Natural killer cell (primary cell): ENCODE measurements around the gene EYS. TPM values are rescaled to one million over a fixed set of nuclear protein-coding genes. Genes with fewer than 3 reads are reported as not detected.

ENCODE experiments used
- ATAC-seq, 3 donors: fragments of 150-1000 bp in 2 of 3; fragments of 200-7000 bp in 1 of 3; cut with Tn5 transposase; 1 replicate in 1 of 3; 2 replicates in 2 of 3; pipeline ENCODE4 v1.10.0; 2021; ENCODE audit warnings: mild to moderate bottlenecking in 2 of 3, moderate library complexity in 2 of 3
- DNase-seq, 2 donors: peaks; one replicate each; pipeline versions ENCODE4 v3.0.0 to v3.0.0-alpha.2; 2013 to 2021; ENCODE audit warnings: mixed read lengths in 1 of 2
- H3K27ac ChIP-seq: one replicate; pipeline ENCODE4 v1.5.1; 2013; ENCODE audit warnings: mild to moderate bottlenecking, low read length
- H3K27me3 ChIP-seq: one replicate; pipeline ENCODE4 v1.6.1; 2013; ENCODE audit warnings: low read length; ENCODE audit not compliant: control insufficient read depth, insufficient read depth
- H3K36me3 ChIP-seq: one replicate; pipeline ENCODE4 v1.6.1; 2013; ENCODE audit warnings: low read length; ENCODE audit not compliant: control insufficient read depth, insufficient read depth
- H3K4me1 ChIP-seq: one replicate; pipeline ENCODE4 v1.6.1; 2013; ENCODE audit warnings: low read length; ENCODE audit not compliant: control insufficient read depth, insufficient read depth
- H3K4me3 ChIP-seq: one replicate; pipeline ENCODE4 v1.5.1; 2013; ENCODE audit warnings: low read length
- H3K9me3 ChIP-seq: one replicate; pipeline ENCODE4 v1.6.1; 2013; ENCODE audit warnings: low read length; ENCODE audit not compliant: control insufficient read depth, insufficient read depth
- H3K27ac Mint-ChIP-seq, 2 donors: one replicate each; pipeline ENCODE4 v1.8.0; 2022; ENCODE audit warnings: mild to moderate bottlenecking in 2 of 2, mixed read lengths in 2 of 2, moderate library complexity in 1 of 2
- H3K27me3 Mint-ChIP-seq, 2 donors: one replicate each; pipeline ENCODE4 v1.8.0; 2022; ENCODE audit warnings: low read depth in 2 of 2, mixed read lengths in 2 of 2
- H3K36me3 Mint-ChIP-seq: one replicate; pipeline ENCODE4 v1.8.0; 2022; ENCODE audit warnings: mixed read lengths
- H3K4me1 Mint-ChIP-seq, 2 donors: one replicate each; pipeline ENCODE4 v1.8.0; 2022; ENCODE audit warnings: mixed read lengths in 2 of 2
- H3K4me3 Mint-ChIP-seq: one replicate; pipeline ENCODE4 v1.8.0; 2022; ENCODE audit warnings: mild to moderate bottlenecking, moderate library complexity, mixed read lengths
- H3K9me3 Mint-ChIP-seq, 2 donors: one replicate each; pipeline ENCODE4 v1.8.0; 2022; ENCODE audit warnings: mixed read lengths in 2 of 2
- WGBS: methylation state at CpG from one replicate; pipeline ENCODE4 v1.1.7; 2013; ENCODE audit warnings: missing lambda C conversion rate; ENCODE audit not compliant: insufficient coverage; 5-methylcytosine and 5-hydroxymethylcytosine counted together
- intact Hi-C: fragments of 100-400 bp; cut with micrococcal nuclease; formaldehyde crosslinking; loops from one replicate; pipeline ENCODE4 v1.14.2; 2022
- total RNA-seq, 4 donors: library from RNA; stranded (reverse); fragments of 120-200 nt in 1 of 4; gene quantifications; one replicate each; pipeline versions ENCODE4 v1.2.3 to v1.2.4, GENCODE V29; 2013 to 2022
- TF ChIP-seq, protein P1 (sequence below): fragments of 200-600 bp; IDR thresholded peaks from one replicate; pipeline ENCODE4 v1.8.0; 2022; ENCODE audit warnings: antibody characterized with exemption

Gene EYS
- total RNA-seq, 3 donors from 2014 or later (not counting 1 experiment from before 2014, with no cell fraction given), result 0.55 TPM; not detected in 2

DNA sequence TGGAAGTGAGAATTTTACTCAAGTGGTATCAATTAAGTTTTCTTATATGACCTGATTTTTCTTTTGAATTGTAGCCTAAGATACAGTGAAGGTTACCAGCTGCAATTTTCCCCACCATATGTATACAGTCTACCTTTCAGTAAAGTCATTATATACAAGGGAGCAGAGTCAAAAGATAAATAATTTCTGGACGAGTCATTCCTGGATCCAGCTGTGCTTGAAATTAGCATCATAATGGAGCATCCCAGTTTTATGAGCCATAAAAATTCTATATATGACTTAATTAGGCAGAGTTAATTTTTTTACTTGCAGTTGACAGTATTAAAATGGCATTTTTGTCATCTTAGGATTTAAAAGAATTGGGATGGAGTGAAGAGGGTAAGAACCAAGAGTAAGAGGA, 1063.0 kb downstream of the EYS start:
- peaks cover 12 to 14% of the 10 kb centered on the region in 2 donors for H3K9me3 Mint-ChIP-seq
- Histone ChIP-seq H3K36me3 (no peaks in the 10 kb centered on the region), H3K27ac (no peak overlapping the region), H3K4me1 (no peaks in the 10 kb centered on the region), H3K4me3 (no peak overlapping the region), H3K27me3 (no peaks in the 10 kb centered on the region), H3K9me3 (no peaks in the 10 kb centered on the region)
- intact Hi-C loops, result no loop called here
- no peak overlapping the region for H3K27ac Mint-ChIP-seq
- no peak overlapping the region for H3K4me3 Mint-ChIP-seq
- no peaks in the 10 kb centered on the region for H3K27me3 Mint-ChIP-seq
- whole genome bisulfite sequencing, result no CpG with 5 or more reads among the region's 1 CpG
- DNase-seq, result no peak
- no peak for ATAC-seq
- TF ChIP-seq, protein P1, sequence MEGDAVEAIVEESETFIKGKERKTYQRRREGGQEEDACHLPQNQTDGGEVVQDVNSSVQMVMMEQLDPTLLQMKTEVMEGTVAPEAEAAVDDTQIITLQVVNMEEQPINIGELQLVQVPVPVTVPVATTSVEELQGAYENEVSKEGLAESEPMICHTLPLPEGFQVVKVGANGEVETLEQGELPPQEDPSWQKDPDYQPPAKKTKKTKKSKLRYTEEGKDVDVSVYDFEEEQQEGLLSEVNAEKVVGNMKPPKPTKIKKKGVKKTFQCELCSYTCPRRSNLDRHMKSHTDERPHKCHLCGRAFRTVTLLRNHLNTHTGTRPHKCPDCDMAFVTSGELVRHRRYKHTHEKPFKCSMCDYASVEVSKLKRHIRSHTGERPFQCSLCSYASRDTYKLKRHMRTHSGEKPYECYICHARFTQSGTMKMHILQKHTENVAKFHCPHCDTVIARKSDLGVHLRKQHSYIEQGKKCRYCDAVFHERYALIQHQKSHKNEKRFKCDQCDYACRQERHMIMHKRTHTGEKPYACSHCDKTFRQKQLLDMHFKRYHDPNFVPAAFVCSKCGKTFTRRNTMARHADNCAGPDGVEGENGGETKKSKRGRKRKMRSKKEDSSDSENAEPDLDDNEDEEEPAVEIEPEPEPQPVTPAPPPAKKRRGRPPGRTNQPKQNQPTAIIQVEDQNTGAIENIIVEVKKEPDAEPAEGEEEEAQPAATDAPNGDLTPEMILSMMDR, result no peak
- H3K36me3 Mint-ChIP-seq, result peaks cover 11% of the 10 kb centered on the region
- no peaks in the 10 kb centered on the region for H3K4me1 Mint-ChIP-seq

DNA sequence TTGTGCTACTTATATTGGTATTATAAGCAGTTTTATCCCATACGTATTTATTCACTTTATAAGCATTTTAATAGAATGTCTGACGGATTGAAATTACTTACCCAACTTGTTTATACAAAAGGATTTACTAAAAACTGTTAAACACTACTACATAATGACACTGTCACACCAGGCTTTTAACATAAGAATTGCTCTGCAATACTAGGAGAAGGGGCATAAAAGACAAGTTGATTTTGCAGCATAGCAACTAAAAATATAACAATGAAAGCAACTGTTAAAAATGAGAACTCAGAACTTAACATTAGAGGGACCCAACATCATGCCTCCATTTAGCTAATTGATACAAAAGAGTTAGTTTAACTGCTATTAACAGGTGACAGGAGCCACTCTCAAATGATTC, 1076.1 kb downstream of the EYS start:
- H3K4me3 Mint-ChIP-seq, result no peak overlapping the region

DNA sequence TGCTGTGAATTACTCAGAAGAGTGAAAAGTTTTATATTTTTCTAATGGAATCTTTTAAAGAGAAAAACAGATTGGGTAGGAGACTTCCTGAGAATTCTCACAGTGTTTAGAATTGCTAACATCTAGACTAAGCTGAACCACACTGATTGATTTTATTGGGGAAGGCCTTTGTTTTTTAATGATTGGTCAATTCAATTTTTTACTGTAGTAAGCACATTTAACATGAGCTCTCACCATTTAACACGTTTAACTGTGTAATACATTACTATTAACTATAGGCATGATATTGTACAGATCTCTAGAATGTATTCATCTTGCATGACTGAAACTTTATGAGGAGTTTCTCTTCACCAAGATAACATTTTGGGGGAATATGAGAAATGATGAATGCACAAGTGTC, 1084.1 kb downstream of the EYS start:
- Mint-ChIP-seq H3K36me3 (no peaks in the 10 kb centered on the region), H3K9me3 (peaks cover 5 to 23% of the 10 kb centered on the region in 2 donors), H3K27ac (no peak overlapping the region), H3K4me3 (no peak overlapping the region), H3K4me1 (no peaks in the 10 kb centered on the region), H3K27me3 (no peaks in the 10 kb centered on the region)
- Histone ChIP-seq H3K4me1 (no peaks in the 10 kb centered on the region), H3K4me3 (no peak overlapping the region), H3K36me3 (no peaks in the 10 kb centered on the region), H3K27me3 (no peaks in the 10 kb centered on the region), H3K9me3 (peaks cover 3% of the 10 kb centered on the region), H3K27ac (no peak overlapping the region)
- TF ChIP-seq, protein P1, result no peak
- ATAC-seq (no peak), DNase-seq (no peak)
- intact Hi-C loops, result no loop called here
- no CpG with 5 or more reads among the region's 1 CpG for WGBS

More for the DNA sequence above, 1076.1 kb downstream of the EYS start:
- H3K9me3 ChIP-seq, result peaks cover 9% of the 10 kb centered on the region
- H3K27me3 Mint-ChIP-seq, result no peaks in the 10 kb centered on the region
- ATAC-seq, result no peak
- no peaks in the 10 kb centered on the region for H3K4me1 Mint-ChIP-seq
- intact Hi-C loops, result no loop called here
- TF ChIP-seq, protein P1, result no peak
- H3K27ac Mint-ChIP-seq, result no peak overlapping the region
- no peaks in the 10 kb centered on the region for H3K36me3 ChIP-seq
- no peaks in the 10 kb centered on the region for H3K36me3 Mint-ChIP-seq
- no peak overlapping the region for H3K27ac ChIP-seq
- H3K9me3 Mint-ChIP-seq, result peaks cover 5 to 15% of the 10 kb centered on the region in 2 donors
- no peaks in the 10 kb centered on the region for H3K4me1 ChIP-seq
- H3K27me3 ChIP-seq, result no peaks in the 10 kb centered on the region
- H3K4me3 ChIP-seq, result no peak overlapping the region
- no CpG with 5 or more reads among the region's 2 CpGs for WGBS
- DNase-seq, result no peak

DNA sequence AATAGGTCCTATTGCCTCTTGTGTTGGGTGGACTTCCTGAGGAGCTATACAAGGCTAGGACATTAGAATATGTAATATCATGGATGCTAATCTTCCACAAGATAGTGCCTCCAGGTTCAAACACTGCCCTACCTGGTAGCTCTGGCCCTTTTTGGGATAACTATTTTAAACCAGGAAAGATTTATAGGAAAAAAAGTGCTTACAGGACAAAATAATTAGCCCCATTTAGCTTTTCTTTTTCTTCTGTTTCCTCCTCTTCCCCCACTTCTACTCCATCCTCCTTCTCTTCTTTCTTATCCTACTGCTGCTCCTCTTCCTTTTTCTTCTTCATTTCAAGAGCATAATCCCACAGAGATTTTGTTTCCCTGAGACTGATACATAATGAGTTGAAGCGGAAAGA, 1104.0 kb downstream of the EYS start:
- H3K27me3 ChIP-seq, result no peaks in the 10 kb centered on the region
- Mint-ChIP-seq H3K36me3 (no peaks in the 10 kb centered on the region), H3K27me3 (no peaks in the 10 kb centered on the region), H3K4me3 (no peak overlapping the region), H3K4me1 (no peaks in the 10 kb centered on the region), H3K27ac (no peak overlapping the region), H3K9me3 (peaks cover 25 to 29% of the 10 kb centered on the region in 2 donors)
- intact Hi-C loops, result no loop called here
- no peaks in the 10 kb centered on the region for H3K9me3 ChIP-seq
- no peak overlapping the region for H3K27ac ChIP-seq
- DNase-seq, result no peak
- ATAC-seq, result no peak
- H3K4me3 ChIP-seq, result no peak overlapping the region
- WGBS, result 83% methylated on average over 1 of the region's 1 CpG
- TF ChIP-seq, protein P1, result no peak
- no peaks in the 10 kb centered on the region for H3K4me1 ChIP-seq
- H3K36me3 ChIP-seq, result no peaks in the 10 kb centered on the region
